ENCODE data around the gene RAI14.

DNA sequence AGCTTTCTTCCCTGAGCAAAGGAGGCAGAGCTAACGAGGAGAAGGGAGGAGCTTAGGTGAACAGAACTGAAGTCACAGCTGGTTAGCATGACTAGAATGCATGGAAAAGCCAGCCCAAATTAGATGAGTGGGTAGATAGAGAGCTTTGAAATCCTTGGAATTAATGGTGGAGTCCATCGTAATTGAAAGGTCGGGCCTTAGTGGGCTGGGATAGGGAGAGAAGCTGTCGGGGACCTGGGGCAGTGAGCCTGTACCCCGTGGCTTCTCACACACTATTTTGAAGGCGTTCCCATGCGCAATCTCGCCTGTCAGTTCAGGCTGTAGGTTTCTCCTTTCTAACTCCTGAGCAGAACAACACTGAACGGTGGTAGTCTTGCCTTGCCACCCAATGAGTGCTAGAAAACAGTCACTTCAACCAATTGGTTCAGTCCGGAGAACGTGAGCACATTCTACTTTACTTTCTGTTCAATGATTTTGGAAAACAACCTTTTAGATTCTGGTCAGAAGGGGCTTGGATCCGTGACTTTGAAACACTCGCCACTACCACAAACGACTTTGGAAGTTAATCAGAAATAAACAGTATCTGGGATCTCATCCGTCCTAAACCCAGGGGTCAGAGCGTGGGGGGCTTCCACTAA is 655 bp upstream of the RAI14 start:
- no peak for TF ChIP-seq POLR2A (IDR thresholded peaks at IDR 0.05)
- TF ChIP-seq, protein P1, sequence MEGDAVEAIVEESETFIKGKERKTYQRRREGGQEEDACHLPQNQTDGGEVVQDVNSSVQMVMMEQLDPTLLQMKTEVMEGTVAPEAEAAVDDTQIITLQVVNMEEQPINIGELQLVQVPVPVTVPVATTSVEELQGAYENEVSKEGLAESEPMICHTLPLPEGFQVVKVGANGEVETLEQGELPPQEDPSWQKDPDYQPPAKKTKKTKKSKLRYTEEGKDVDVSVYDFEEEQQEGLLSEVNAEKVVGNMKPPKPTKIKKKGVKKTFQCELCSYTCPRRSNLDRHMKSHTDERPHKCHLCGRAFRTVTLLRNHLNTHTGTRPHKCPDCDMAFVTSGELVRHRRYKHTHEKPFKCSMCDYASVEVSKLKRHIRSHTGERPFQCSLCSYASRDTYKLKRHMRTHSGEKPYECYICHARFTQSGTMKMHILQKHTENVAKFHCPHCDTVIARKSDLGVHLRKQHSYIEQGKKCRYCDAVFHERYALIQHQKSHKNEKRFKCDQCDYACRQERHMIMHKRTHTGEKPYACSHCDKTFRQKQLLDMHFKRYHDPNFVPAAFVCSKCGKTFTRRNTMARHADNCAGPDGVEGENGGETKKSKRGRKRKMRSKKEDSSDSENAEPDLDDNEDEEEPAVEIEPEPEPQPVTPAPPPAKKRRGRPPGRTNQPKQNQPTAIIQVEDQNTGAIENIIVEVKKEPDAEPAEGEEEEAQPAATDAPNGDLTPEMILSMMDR (IDR thresholded peaks at IDR 0.05): no peak
